HG03520 (cell line): ENCODE results near the gene NEGR1.

Experiments used
- ATAC-seq: cut with Tn5 transposase; IDR thresholded peaks from one replicate; pipeline ENCODE4 v1.9.1; 2021; ENCODE audit warnings: mild to moderate bottlenecking, moderate library complexity; ENCODE audit not compliant: unreplicated experiment

Gene NEGR1

DNA sequence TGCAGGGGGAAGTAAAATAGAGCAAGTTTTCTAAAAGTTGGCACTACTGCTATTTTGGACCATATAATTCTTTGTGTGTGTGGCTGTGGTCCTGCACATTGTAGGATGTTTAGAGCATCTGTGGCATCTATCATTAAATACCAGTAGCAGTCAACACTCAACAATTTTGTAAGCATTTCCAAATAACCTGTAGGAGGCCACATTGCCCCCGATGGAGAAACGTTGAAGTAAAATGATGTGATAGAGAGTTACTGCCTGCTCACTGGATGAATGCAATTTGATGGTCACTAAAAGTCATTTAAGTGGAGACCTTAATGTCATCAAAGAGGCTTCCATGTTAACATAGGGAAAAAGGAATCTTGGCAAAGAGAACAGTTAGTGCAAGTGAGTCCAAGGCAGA is 560.8 kb downstream of the NEGR1 start:
- ATAC-seq: no peak

DNA sequence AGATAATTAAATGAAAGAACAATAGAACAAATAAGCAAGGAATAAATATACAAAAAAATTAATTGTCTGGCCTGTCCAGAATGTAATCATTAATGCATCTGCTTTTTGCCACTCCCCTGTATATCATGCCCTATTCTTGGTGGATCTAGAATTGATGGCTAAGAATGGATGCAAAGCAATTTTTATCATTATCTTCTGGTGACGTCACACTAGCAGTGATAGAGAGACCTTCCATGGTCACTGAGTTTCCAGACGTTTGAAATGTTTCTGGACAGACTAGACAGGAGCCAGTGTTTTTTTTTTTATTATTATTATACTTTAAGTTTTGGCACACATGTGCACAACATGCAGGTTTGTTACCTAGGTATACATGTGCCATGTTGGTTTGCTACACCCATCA is 563.0 kb downstream of the NEGR1 start:
- no peak for ATAC-seq

DNA sequence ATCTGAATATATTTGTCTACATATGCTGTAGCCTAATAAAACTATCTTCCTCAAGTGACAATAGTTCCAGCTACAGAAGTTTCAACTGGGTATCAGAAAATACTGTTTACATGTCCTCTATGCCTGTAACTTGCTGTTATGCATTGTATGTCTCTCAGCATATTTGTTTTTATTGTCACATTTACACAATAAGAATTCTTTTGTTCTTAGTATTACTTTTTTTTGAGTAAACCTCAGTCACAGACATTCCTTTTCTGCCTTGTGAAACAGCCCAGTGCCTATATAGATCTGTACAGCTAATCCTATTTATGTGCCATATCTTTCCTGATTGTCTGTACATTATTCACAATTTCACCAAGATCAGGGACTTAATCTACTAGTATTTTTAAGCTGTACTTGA is 565.2 kb downstream of the NEGR1 start:
- ATAC-seq: no peak

DNA sequence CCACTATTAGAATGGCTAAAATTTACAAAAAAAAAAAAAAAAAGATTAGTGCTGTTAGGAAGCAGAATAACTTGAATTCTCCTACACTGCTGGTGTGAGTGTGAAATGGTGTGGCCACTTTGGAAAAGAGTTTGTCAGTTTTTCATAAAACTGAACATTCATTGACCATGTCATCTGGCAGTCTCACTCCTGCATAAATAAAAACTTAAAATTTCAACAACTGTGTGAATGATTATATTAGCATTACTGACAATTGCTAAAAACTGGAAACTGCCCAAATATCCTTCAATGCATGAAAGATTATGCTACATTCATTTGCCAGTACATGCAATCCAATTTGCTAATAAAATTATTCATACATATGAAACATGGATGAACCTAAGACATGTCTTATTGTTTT is 570.9 kb downstream of the NEGR1 start:
- ATAC-seq: no peak

DNA sequence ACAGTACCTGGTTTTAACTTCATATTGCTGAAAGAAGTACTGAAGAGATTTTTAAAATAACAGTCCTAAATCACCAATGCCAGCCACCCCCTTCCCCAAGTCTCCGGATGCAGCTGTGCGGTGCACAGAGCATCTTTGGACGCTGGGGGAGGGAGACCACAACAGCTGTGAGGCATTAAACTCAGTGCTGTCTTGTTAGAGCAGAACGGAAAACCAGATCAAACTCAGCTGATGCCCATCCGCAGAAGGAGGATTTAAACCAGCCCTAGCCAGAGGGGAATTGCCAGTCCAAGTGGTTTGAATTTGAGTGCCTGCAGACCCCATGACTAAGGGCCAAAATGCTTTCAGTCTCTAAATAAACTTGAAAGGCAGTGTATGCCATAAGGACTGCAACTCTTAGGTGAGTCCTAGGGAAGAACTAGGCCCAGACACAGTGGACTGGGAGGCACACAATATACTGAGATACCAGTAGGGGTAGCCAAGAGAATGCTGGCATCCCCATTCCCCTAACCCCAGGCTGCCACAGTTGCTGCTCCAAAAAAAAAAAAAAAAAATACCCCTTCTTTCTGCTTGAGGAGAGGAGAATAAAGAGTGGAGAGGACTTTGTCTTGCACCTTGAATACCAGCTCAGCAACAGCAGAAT is 576.2 kb downstream of the NEGR1 start:
- no peak for ATAC-seq

DNA sequence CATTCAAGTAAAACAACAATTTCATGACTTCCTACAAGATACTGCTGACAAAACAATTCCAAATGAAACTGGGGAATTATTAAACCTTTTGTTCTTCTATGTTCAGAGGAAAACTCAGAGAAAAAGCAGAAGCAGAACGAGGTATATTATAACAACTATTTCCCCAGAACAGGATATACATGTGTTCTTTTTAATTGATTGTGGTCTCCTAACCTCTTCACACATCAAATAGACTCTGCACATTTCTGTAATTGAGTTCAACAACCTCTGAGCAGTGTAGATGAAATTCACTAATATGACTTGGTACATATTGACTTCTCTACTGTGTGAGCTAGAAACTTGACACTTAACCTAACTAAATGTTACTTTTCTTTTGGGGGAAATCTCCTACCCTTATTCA is 584.2 kb downstream of the NEGR1 start:
- no peak for ATAC-seq

DNA sequence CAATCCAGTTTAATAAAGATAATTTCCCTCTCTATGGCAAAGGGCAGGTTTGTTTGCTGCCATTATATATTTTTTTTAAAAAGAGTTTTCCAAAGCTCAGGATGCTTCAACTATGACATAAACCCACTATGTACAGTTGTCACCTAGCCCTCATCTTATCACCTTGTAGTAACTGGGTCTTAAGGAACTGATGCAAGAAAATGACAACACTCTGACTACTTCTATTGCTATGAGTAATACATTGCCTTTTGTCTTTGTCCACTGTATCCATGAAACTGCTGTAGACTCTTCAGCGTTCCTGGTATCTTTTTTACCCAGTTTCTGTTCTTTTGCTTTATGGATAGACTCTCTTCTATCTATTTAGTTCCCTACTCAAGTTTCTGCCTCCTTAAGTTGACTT is 586.5 kb downstream of the NEGR1 start:
- no peak for ATAC-seq

DNA sequence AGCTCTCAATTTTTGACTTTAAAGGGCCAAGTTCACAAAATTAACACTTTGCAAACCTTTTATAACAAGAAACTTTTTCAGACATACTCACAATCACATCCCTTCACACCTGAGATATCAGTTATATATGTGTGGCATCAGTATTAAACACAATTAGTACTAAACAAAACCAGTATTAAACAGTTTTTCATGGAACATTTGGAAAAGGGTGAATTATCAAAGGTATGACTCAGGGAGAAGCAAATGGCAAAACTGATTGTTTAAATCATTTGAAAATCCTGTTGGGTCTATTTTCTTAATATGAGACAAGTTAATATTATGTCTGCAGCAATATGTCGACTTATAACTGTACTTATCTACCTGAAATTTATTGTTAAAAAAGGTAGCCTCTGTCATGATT is 587.3 kb downstream of the NEGR1 start:
- no peak for ATAC-seq

DNA sequence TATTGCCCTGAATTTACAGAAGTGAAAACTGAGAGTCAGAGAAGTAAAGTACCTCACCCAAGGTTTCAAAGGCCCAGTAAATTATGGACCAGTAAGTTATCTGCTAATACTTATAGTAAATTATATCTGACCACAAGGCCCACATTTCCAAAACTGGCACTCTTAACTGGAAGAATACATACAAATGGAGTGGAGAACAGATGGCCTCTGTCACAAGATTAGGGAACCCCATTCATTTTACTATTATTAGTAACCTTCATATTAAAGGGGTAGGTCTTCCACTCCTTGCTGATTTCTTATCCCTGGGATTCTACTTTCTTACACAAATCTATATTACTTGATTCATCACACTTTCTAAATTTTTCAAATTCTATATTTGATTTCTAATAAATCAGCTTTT is 588.8 kb downstream of the NEGR1 start:
- ATAC-seq: no peak

DNA sequence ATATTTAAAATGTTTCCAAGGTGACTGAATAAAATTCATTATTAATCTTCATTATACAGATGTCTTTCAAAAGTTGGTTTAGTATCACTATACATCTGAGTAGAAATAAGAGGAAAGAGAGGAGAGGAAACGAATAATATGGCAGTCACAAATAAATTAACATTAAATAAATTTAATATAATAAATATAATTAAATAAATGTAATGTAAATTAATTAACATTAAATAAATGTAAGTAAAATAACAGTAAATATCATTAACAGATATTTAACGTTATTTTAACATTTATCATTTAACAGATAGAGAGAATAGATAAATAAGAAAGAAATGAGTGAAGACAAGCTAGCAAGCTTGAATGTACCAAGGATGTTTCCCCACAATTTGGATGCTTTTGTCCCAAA is 592.7 kb downstream of the NEGR1 start:
- no peak for ATAC-seq

DNA sequence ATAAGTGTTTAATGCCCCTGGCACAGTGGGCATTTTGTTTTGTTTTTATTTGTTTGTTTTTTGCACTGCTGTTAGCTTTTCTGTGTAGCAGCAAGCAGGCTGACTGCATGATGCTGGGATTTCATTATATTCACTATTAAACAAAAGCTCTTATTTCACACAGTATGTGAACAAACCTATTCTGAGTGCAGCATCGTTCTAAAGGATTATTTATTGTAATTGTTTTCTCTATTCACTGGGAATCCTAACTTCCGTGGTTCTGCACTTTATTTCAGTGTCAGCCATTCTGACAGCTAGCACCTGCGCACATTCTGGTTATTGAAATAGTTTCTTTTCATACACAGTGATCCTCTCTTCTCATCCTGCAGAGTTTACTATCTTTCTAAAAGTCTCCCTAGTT is 595.0 kb downstream of the NEGR1 start:
- ATAC-seq: no peak

DNA sequence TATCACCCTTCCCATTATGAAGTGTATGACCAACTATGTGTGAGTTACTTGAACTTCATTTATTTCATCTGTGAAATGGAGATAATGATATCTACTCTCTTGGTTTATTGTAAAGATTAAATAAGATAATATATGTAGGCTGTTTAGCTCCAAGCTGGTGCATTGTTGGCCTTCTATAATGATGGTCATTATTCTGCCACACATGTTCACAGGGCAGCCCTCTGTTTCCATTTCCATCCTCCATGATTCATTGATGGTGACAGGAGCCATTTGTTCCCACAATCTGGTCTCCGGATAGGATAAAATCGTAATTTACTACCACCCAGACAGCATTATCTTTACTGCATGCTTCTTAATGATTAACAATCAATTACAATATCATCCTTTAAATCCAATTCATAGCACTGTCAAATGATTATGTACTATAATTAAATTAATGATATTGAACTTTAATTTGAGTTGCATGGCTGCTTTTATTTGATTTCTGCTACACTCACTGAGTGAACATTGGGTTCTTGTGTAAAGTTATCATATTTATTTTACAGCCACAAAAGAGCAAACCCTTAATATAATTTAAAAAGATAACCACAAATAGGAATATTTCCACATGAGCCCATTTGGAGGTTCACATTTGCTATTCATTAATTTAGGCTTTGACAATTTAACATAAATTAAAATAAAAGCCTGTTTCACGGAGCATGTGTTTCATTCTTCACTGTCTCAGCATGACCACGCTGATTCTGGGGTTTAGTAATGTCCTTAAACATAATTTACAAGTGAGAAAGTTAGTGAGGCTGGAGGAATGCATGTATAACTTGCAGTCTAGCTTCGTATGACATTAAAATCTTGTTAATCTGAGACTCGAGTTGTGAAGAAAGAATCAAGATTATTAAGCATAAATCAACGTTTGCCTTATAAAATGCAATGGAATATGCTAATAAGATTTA is 605.1 kb downstream of the NEGR1 start:
- no peak for ATAC-seq

DNA sequence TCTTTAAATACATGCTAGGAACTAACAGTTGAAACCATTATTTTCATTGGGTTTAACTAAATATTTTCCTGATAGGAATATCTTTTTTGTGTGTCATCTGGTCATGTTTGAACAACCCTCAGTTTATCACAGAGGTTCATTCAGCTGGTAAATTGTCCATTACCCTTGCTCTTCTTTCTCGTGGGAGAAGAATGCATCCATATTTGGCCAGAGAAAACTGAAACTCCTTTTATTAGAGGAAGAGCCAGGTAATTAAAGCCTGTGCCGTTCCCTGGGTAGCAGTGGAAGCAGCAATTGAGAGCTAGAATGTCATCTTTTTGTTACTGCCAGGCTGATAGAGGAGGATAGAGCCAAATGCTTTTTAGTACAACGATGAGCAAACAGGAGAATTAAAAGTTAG is 614.3 kb downstream of the NEGR1 start:
- ATAC-seq: no peak

DNA sequence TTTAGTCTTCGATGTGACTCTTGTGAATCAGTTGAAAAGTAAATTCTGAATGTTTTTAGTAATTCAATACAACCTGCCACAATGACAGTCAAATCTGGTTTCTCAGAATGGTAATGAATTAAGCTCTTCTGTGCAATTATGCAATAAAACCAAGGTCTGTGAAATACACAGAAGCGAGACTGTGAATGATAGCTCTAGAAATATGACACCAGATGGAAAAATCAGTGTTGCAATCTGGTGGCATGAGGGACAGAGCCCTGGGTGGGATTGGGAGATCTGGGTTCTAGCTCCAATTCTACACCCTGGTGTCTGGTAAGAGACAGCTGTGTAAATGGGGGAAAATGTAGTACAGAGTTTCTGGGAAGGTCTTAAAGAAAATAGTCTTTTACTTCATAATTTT is 615.1 kb downstream of the NEGR1 start:
- ATAC-seq: no peak

DNA sequence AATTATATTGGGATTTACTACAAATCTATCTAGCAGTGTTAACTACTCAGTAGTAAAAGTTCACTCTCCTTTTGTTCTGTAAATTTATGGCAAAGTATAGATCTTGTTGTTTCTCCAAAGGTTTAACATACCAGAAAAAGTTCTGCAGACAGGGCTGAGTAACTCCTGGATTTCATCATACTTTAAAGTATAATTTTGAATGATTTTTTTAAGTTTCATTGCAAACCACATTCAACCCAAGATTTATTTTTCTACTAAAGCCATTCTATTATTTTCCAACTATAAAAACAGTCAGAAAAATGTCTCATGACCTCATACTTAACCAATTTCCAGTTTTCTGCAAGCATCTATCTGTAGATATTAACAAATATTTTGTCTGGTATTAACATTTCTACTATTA is 615.7 kb downstream of the NEGR1 start:
- ATAC-seq: no peak

DNA sequence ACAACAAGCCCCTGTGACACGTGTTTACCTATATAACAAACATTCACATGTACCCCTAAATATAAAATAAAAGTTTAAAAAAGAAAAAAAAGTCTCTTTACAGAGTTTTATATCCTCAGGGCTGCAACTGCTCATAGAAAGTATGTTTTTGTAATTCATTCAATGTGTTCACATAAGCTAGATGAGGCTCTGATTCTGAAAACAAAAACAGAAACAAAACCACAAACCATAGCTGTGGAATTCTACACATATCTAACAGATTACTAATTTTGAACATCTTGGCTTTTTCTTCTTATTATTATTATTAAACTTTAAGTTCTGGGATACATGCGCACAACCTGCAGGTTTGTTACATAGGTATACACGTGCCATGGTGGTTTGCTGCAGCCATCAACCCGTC is 621.9 kb downstream of the NEGR1 start:
- no peak for ATAC-seq

DNA sequence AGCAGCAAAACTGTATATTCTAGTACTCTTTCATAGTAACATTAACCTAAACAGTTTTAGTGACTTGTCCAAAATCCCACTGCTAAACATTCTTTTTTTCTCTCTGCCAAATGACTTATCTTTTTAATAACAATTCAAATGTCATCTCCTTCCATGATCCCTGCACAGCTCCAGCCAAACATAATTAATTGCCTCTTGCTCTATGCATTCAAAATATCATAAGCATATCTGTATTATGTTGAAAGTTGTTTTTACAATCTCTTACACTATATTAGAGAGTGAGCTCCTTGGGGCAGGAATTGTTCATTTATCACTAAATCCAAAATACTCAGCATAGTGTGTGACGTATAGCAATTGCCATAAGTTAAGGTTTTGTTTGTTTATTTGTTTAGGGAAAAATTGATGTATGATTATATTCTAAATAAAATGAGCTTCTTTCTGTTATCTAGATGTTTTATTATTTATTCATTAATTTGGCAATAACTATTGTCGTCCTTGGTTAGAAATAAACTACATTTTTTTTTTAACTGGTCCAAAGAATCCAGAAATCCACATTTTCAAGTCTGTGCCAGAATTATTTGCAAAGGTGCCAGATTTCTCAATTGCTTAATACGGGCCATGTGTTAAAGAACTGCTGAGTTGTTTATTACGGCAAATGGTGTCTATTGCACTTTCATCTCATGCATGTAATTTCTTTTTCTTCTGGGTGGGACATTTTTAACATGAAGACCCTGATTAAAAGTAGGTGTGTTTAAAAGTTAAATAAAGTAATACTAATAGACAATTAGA is 624.3 kb downstream of the NEGR1 start:
- ATAC-seq: no peak

DNA sequence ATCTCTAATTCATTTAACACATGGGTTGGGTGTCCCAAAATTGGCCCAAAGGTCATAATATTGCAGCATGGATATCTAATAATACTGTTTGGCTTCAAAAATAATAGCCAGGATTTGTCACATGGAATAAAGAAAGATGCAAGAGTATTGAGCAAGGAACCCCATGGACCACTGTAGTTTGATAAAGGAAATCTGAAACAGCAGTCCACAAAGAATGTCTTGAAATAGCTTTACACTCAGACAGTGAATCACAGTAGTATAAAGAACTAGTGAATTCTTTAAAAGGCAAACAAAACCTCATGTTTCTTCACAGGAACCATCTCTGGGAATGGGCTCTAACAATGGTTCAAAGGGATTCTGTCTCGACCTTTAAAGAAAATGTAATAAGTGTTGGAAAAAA is 625.4 kb downstream of the NEGR1 start:
- no peak for ATAC-seq

DNA sequence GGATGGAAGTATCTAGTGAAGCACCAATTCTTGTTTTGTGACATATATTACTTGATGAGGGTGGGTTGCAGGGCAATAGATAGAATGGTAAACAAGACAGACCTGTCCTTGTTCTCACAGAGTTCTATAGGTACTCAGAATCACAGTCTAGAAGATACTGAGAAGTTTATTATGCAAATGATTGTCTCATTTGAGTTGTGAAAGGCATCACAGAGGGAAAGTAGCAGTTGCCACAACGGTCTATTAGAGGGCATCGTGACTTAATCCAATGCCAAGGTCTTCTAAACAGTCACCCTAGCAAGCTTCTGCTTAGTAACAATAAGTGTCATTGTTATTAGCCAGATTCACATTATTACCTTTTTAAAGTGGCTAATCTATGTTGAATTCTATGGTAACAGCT is 626.7 kb downstream of the NEGR1 start:
- no peak for ATAC-seq

DNA sequence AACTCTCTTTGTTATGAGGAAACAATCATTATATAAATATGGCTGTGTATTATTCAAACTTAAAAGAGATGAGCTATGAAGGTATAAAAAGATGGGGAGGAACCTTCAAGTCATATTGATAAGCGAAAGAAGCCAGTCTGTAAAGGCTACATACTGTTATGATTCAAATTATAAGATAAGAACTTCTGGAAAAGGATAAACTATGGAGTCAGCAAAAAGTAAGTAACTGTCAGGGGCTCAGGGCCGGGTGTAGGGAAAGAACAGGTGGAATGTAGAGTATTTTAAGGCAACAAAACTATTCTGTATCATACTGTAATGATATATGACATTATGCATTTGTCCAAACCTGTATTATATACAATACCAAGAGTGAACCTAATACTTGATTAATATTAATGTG is 628.4 kb downstream of the NEGR1 start:
- no peak for ATAC-seq

DNA sequence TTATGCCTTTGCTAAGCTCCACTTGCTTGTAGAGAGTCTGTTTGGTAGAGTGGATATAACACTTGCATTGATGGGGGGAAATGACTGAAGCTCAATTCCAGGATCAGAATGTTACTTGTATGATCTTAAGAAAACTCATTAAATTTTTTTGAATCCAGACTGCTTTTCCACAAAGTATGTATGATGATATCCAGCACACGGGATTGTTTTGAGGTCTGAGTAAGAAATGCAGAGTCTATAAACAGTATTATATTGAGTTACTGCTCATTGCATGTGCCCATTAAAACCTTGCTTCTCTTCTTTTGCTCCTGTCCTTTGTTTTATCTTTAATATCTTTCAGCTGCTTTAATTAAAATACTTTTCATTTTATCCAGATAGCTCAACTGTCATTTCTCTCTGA is 631.1 kb downstream of the NEGR1 start:
- no peak for ATAC-seq

DNA sequence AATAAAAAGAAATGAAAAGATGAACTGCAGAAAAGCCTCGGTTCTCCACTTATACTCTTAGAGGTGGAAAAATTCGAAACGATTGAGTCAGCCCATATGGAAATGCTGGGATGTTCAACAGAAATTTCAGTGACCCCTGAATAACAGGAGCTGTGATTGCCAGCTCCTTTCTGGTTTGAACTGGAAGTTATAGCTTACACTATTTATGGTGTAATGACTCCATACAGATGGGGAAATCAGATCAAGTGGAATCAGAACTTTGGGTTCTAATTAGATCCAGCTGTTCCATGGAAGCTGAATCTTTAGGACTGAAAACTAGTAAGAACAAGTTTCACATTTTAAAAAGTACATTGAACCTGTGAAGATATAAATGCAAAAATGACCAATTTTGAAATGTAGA is 632.2 kb downstream of the NEGR1 start:
- no peak for ATAC-seq
